ENCODE measurements around the gene MSI2. TPM values are rescaled to one million over a fixed set of nuclear protein-coding genes. Genes with fewer than 3 reads are reported as not detected.

MSI2 gene
- total and polyA plus RNA-seq, 12 donors: 25.5 to 135 (median 121) TPM

DNA sequence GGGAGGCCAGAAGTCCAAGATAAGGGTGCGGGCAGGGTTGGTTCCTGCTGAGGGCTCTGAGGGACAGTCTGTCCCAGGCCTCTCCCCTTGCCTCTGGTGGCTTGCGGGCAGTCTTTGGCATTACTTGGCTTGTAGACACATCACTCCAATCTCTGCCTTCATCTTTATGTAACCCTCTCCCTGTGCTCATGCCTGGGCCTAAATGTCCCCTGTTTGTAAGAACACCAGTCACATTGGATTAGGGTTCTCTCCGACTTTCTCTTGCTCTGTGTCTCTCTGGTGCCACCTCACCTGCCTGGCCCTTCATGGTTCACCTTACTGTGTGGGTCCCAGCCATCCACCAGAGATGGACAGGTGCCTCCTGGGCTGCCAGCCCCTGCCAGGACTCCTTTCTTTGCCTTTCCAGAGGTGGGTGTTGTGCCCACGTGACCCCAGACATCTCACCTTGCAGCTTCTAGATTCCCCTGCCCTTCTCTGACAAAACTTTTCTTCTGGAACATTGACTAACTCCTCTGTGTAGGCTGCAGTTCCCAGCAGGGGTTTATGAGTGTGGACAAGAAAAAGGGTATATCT lies 205.8 kb downstream of the MSI2 start:
- TF ChIP-seq, protein P1, sequence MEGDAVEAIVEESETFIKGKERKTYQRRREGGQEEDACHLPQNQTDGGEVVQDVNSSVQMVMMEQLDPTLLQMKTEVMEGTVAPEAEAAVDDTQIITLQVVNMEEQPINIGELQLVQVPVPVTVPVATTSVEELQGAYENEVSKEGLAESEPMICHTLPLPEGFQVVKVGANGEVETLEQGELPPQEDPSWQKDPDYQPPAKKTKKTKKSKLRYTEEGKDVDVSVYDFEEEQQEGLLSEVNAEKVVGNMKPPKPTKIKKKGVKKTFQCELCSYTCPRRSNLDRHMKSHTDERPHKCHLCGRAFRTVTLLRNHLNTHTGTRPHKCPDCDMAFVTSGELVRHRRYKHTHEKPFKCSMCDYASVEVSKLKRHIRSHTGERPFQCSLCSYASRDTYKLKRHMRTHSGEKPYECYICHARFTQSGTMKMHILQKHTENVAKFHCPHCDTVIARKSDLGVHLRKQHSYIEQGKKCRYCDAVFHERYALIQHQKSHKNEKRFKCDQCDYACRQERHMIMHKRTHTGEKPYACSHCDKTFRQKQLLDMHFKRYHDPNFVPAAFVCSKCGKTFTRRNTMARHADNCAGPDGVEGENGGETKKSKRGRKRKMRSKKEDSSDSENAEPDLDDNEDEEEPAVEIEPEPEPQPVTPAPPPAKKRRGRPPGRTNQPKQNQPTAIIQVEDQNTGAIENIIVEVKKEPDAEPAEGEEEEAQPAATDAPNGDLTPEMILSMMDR (IDR thresholded peaks at IDR 0.05): no peak
- no peak for ATAC-seq
- DNase-seq: no peak
- Histone ChIP-seq H3K9me3 (no peaks in the 10 kb centered on the region), H3K27ac (no peak overlapping the region), H3K27me3 (no peaks in the 10 kb centered on the region), H3K36me3 (no peaks in the 10 kb centered on the region), H3K4me3 (no peak overlapping the region), H3K4me1 (peaks cover 4 to 64% (median 33%) of the 10 kb centered on the region in 9 donors)
- intact Hi-C loops (cut with DNase I): no loop called here
- WGBS, 2 donors: 85 to 94% methylated on average over 4 of the region's 4 CpGs

DNA sequence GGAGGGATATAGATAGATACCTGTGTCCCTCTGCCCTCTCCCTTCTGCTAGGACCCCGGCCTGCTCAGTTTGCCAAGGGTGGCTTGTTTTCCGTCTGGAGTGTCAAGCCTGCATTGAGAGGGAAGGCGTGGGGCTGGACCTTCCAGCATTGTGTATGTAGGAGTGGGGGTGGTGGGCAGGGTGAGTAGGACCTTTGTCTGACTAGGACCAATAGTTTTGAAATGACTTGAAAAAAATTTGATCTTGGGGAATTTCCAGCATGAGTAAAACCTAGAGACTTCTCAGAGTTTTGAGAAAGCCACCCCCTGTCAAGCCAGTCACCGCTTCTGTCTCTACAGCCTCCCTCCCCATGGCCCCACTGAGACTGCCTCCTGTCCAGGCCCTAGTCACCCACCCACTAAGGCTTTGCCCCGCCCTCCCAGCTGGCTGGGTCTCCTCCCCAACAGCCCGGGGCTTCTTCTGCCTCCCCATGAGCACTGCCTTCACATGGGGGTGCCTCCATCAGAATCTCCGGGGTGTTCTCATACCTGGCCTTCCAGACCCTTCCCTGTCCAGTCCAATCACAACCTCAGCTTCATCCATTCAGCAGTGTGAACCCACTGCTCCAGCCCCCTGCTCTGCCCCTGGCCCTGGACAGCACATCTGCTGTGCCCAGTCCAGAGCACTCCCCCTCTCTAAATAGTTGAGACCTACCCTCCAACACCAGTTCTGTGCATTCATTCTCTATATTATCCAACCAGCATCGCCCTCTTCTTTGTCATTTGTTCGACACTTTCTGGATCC lies 207.0 kb downstream of the MSI2 start:
- ATAC-seq (peak in 1 of 8 donors; percentile 40), DNase-seq (no peak)
- Histone ChIP-seq H3K36me3 (no peaks in the 10 kb centered on the region), H3K27ac (peak overlapping the region in 1 of 10 donors; percentile 26), H3K9me3 (no peaks in the 10 kb centered on the region), H3K4me3 (no peak overlapping the region), H3K4me1 (peaks cover 4 to 74% (median 32%) of the 10 kb centered on the region in 9 donors), H3K27me3 (no peaks in the 10 kb centered on the region)
- intact Hi-C loops (cut with DNase I): no loop called here
- TF ChIP-seq, protein P1 (IDR thresholded peaks at IDR 0.05): no peak
- 79 to 91% methylated on average over 9 of the region's 9 CpGs for WGBS, 2 donors

DNA sequence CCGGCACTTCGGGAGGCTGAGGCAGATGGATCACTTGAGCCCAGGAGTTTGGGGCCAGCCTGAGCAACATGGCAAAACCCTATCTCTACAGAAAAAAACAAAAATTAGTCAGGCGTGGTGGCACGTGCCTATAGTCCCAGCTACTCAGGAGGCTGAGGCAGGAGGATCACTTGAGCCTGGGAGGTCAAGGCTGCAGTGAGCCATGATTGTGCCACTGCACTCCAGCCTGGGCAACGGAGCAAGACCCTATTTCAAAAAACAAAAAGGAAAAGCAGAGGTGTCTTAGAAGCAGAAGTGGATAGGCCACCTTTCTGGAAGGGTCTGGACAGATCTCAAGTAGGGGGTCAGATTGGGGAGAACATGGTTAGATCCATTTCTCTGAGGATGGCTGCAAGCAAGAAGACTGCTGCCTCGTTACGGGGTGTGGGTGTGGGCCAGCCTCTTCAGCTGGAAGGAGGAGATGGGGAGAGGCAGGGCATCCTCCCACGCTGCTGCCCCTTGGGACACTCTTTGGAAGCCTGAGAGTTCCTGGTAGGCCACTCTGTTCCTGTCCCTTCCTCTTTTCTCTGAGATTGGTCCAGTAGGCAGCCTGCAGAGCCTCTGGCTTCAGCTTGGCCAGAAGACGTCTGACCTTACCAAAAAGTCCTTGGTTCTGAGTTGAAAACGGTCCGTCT lies 208.0 kb downstream of the MSI2 start:
- no peaks in the 10 kb centered on the region for H3K9me3 ChIP-seq
- H3K4me1 ChIP-seq: peaks cover 4 to 71% (median 32%) of the 10 kb centered on the region in 9 donors
- no peaks in the 10 kb centered on the region for H3K27me3 ChIP-seq
- DNase-seq (peak; percentile 60 to 68), ATAC-seq (peak in 7 of 8 donors; percentile 49 to 81 (median 71))
- no peak overlapping the region for H3K4me3 ChIP-seq
- WGBS, 2 donors: 71 to 79% methylated on average over 11 of the region's 11 CpGs
- intact Hi-C loops (cut with DNase I): no loop called here
- H3K36me3 ChIP-seq: no peaks in the 10 kb centered on the region
- TF ChIP-seq, protein P1 (IDR thresholded peaks at IDR 0.05): no peak
- peak overlapping the region in 1 of 10 donors; percentile 8 for H3K27ac ChIP-seq

GRCh38 chr17:57465610-57466009 lies 209.3 kb downstream of the MSI2 start:
- no peak overlapping the region for H3K27ac ChIP-seq
- TF ChIP-seq, protein P1 (IDR thresholded peaks at IDR 0.05): no peak
- 77 to 81% methylated on average over 5 of the region's 5 CpGs for WGBS, 2 donors
- intact Hi-C loops (cut with DNase I): no loop called here
- DNase-seq (no peak), ATAC-seq (peak in 1 of 8 donors; percentile 37)
- H3K36me3 ChIP-seq: no peaks in the 10 kb centered on the region
- H3K27me3 ChIP-seq: no peaks in the 10 kb centered on the region
- H3K4me1 ChIP-seq: peaks cover 4 to 68% (median 32%) of the 10 kb centered on the region in 9 donors
- no peak overlapping the region for H3K4me3 ChIP-seq
- no peaks in the 10 kb centered on the region for H3K9me3 ChIP-seq
